ENCODE data around the gene SPATS2. TPM values are rescaled to one million over a fixed set of nuclear protein-coding genes. Genes with fewer than 3 reads are reported as not detected.

The SPATS2 gene
- polyA plus RNA-seq, 1 experiment: 23.1 TPM

DNA sequence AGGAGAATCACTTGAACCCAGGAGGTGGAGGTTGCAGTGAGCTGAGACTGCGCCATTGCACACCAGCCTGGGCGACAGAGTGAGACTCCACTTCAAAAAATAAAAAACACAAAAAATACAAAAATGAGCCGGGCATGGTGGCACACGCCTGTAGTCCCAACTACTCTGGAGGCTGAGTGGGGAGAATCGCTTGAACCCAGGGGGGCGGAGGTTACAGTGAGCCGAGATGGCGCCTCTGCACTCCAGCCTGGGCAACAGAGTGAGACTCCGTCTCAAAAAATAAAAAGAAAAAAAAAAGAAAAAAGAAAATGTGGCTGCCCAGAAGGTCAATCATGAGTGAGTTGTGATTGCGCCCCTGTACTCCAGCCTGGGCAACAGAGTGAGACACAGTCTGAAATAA lies 11.3 kb upstream of the SPATS2 start:
- Histone ChIP-seq H3K4me3 (ENCODE audit: low read depth, low read length) (no peak overlapping the region), H3K27me3 (ENCODE audit: control insufficient read depth, insufficient read depth, low read length) (no peaks in the 10 kb centered on the region), H3K36me3 (ENCODE audit: control insufficient read depth, insufficient read depth, low read length) (no peaks in the 10 kb centered on the region)
- TF ChIP-seq, protein P1, sequence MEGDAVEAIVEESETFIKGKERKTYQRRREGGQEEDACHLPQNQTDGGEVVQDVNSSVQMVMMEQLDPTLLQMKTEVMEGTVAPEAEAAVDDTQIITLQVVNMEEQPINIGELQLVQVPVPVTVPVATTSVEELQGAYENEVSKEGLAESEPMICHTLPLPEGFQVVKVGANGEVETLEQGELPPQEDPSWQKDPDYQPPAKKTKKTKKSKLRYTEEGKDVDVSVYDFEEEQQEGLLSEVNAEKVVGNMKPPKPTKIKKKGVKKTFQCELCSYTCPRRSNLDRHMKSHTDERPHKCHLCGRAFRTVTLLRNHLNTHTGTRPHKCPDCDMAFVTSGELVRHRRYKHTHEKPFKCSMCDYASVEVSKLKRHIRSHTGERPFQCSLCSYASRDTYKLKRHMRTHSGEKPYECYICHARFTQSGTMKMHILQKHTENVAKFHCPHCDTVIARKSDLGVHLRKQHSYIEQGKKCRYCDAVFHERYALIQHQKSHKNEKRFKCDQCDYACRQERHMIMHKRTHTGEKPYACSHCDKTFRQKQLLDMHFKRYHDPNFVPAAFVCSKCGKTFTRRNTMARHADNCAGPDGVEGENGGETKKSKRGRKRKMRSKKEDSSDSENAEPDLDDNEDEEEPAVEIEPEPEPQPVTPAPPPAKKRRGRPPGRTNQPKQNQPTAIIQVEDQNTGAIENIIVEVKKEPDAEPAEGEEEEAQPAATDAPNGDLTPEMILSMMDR (IDR thresholded peaks at IDR 0.05; ENCODE audit: insufficient read depth, low read depth, low read length): no peak
- CTCF ChIA-PET: interaction anchor here (0.7 to 5.1 kb wide), 5 partner anchors 8 to 157 kb away, joined by 3 to 315 read pairs (median 40); partner anchors contain the start of gene DNAJC22
- DNase-seq (ENCODE audit: low read depth): no peak
- POLR2A ChIA-PET: no interaction called here

GRCh38 chr12:49357103-49357678 lies 10.1 kb upstream of the SPATS2 start:
- H3K36me3 ChIP-seq (ENCODE audit: control insufficient read depth, insufficient read depth, low read length): no peaks in the 10 kb centered on the region
- ChIA-PET POLR2A (no interaction called here), CTCF (interaction anchor here (0.7 to 5.1 kb wide), 24 partner anchors 10 to 290 kb away, joined by 3 to 315 read pairs (median 7); partner anchors contain the start of genes DNAJC22, MCRS1, PRPF40B and SPATS2)
- no peak overlapping the region for H3K4me3 ChIP-seq (ENCODE audit: low read depth, low read length)
- TF ChIP-seq, protein P1 (IDR thresholded peaks at IDR 0.05; ENCODE audit: insufficient read depth, low read depth, low read length): peak; percentile 54
- no peak for DNase-seq (ENCODE audit: low read depth)
- no peaks in the 10 kb centered on the region for H3K27me3 ChIP-seq (ENCODE audit: control insufficient read depth, insufficient read depth, low read length)

DNA sequence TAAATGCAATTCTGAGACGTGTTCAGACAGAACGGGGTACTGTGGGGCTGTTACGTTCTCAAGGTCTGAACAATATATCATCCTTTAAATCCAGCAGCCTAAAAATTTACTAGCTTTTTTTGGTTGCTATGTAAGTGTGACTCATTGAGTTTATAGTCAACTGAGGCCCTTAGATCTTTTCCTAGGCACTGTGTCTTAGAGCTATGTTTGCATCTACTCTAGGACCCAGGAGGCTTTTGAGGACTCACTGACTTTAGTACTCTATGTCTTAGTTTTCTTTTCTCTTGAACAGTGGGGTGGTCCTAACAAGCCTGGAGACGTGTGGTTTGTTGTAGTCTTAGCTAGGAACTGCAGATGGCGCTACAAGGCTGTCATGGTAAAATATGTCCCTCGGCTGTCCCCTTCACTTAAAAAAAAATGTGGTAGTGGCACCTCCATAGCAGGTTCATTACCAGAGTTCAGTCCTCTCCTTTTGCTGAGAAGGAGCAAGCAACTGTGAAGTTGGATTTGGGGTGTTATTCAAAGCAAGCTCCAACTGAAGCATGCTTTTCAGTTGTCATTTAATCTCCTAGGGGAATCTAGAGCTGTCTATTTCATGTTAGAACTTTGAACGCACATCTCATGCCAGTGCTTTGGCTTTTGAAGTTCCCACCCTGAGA lies 8.7 kb upstream of the SPATS2 start:
- no peak overlapping the region for H3K4me3 ChIP-seq (ENCODE audit: low read depth, low read length)
- no peak for DNase-seq (ENCODE audit: low read depth)
- TF ChIP-seq, protein P1 (IDR thresholded peaks at IDR 0.05; ENCODE audit: insufficient read depth, low read depth, low read length): peak; percentile 77
- no peaks in the 10 kb centered on the region for H3K27me3 ChIP-seq (ENCODE audit: control insufficient read depth, insufficient read depth, low read length)
- no peaks in the 10 kb centered on the region for H3K36me3 ChIP-seq (ENCODE audit: control insufficient read depth, insufficient read depth, low read length)
- CTCF ChIA-PET: interaction anchor here (0.6 to 5.1 kb wide), 58 partner anchors 9 to 382 kb away, joined by 3 to 315 read pairs (median 4); partner anchors contain the start of genes C1QL4, DNAJC22, KCNH3 and LMBR1L
- POLR2A ChIA-PET: interaction anchor here (0.6 kb wide), 1 partner anchor 446 kb away, joined by 8 read pairs; no protein-coding TSS in a partner anchor

DNA sequence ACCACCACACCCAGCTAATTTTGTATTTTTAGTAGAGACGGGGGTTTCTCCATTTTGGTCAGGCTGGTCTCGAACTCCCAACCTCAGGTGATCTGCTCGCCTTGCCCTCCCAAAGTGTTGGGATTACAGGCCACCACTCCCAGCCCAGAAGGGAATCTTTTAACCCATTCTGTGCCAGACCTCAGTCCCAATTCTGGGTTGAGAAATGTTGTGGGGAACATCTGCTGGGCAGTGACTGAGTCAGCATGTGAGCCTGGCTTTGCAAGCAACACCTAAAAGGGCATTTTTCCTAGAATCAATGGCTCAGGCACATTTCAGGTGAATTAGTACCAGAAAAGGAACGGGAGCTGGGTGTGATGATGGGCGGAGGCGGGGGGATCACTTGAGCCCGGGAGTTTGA lies 7.6 kb upstream of the SPATS2 start:
- Histone ChIP-seq H3K36me3 (ENCODE audit: control insufficient read depth, insufficient read depth, low read length) (no peaks in the 10 kb centered on the region), H3K27me3 (ENCODE audit: control insufficient read depth, insufficient read depth, low read length) (no peaks in the 10 kb centered on the region), H3K4me3 (ENCODE audit: low read depth, low read length) (no peak overlapping the region)
- ChIA-PET CTCF (interaction anchor here (0.7 to 5.1 kb wide), 17 partner anchors 12 to 275 kb away, joined by 3 to 315 read pairs (median 10); partner anchors contain the start of genes C1QL4, DNAJC22 and LMBR1L), POLR2A (no interaction called here)
- DNase-seq (ENCODE audit: low read depth): no peak
- TF ChIP-seq, protein P1 (IDR thresholded peaks at IDR 0.05; ENCODE audit: insufficient read depth, low read depth, low read length): no peak

DNA sequence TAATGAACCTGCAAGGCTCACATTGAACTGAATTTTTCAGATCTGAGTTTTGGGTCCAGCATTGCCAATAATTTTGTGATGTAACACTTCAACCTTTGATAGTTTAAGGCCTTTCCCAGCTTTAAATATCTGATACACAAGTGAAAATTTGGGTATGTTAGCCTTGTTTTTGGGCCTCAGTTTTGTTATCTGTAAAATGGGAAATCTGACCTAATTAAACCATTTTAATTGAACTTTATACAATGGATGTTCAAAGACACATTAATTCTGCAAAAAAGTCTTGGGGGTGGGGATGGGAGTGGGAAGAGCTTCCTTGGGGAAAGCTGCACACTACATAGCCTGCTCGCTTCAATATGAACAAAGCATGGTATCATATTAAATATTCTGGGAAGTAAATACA lies 5.2 kb upstream of the SPATS2 start:
- ChIA-PET POLR2A (no interaction called here), CTCF (interaction anchor here (0.7 to 6.5 kb wide), 6 partner anchors 11 to 219 kb away, joined by 3 to 63 read pairs (median 4); partner anchors contain the start of gene DNAJC22)
- Histone ChIP-seq H3K4me3 (ENCODE audit: low read depth, low read length) (no peak overlapping the region), H3K36me3 (ENCODE audit: control insufficient read depth, insufficient read depth, low read length) (no peaks in the 10 kb centered on the region), H3K27me3 (ENCODE audit: control insufficient read depth, insufficient read depth, low read length) (no peaks in the 10 kb centered on the region)
- TF ChIP-seq, protein P1 (IDR thresholded peaks at IDR 0.05; ENCODE audit: insufficient read depth, low read depth, low read length): no peak
- no peak for DNase-seq (ENCODE audit: low read depth)

Measured in BJ (cell line).